ENCODE data around the gene COMMD1.

- no peak for TF ChIP-seq CTCF (IDR thresholded peaks at IDR 0.05)
- no peak for TF ChIP-seq JUN (CRISPR knock-in tag; IDR thresholded peaks at IDR 0.05)
- no peak for TF ChIP-seq E2F1 (CRISPR knock-in tag; IDR thresholded peaks at IDR 0.05)
- TF ChIP-seq CREM (CRISPR knock-in tag; IDR thresholded peaks at IDR 0.05), result no peak
- TF ChIP-seq ATF2 (CRISPR knock-in tag; IDR thresholded peaks at IDR 0.05; ENCODE audit: borderline replicate concordance, low read depth), result no peak
- TF ChIP-seq MAX (CRISPR knock-in tag; IDR thresholded peaks at IDR 0.05), result no peak
- no peak for TF ChIP-seq AFF4 (CRISPR knock-in tag; IDR thresholded peaks at IDR 0.05; ENCODE audit: borderline replicate concordance)
- TF ChIP-seq SMAD3 (CRISPR knock-in tag; IDR thresholded peaks at IDR 0.05; ENCODE audit: borderline replicate concordance), result no peak
- no peak for TF ChIP-seq HMGXB4 (CRISPR knock-in tag; IDR thresholded peaks at IDR 0.05)
- TF ChIP-seq KAT7 (CRISPR knock-in tag; IDR thresholded peaks at IDR 0.05; ENCODE audit: borderline replicate concordance), result no peak
- TF ChIP-seq NR2C2 (CRISPR knock-in tag; IDR thresholded peaks at IDR 0.05), result no peak
- no peak for TF ChIP-seq ATF3 (CRISPR knock-in tag; conservative IDR thresholded peaks at IDR 0.05)
Measured at GRCh38 chr2:62158444-62159121, 253.1 kb downstream of the COMMD1 start.

All from WTC11 (cell line).